Measurements from ENCODE around the gene EEF2KMT.
"Not testable (repeated sequence)": the region's sequence is repeated elsewhere in the genome, so short reads cannot be mapped to it uniquely, and the experiment has no call there.

Gene EEF2KMT

GRCh38 chr16:5095145-5095830, 2.3 kb downstream of the EEF2KMT start:
- not testable (repeated sequence) for DNase-seq

GRCh38 chr16:5093746-5094145, 3.8 kb downstream of the EEF2KMT start:
- DNase-seq, result not testable (repeated sequence)

GRCh38 chr16:5093081-5093480, 4.5 kb downstream of the EEF2KMT start:
- DNase-seq, result not testable (repeated sequence)

GRCh38 chr16:5090592-5090991, 7.0 kb downstream of the EEF2KMT start:
- not testable (repeated sequence) for DNase-seq

- not testable (repeated sequence) for DNase-seq
Measured at GRCh38 chr16:5089911-5090555, 7.6 kb downstream of the EEF2KMT start.

GRCh38 chr16:5088936-5089335, 8.7 kb downstream of the EEF2KMT start:
- DNase-seq, result not testable (repeated sequence)

- not testable (repeated sequence) for DNase-seq
Measured at GRCh38 chr16:5088086-5088790, 9.4 kb downstream of the EEF2KMT start.

GRCh38 chr16:5085716-5086115, 11.9 kb downstream of the EEF2KMT start:
- DNase-seq, result not testable (repeated sequence)

GRCh38 chr16:5084802-5085201, 12.8 kb downstream of the EEF2KMT start:
- peak; percentile 62 for DNase-seq

- not testable (repeated sequence) for DNase-seq
Measured at GRCh38 chr16:5084099-5084731, 13.4 kb downstream of the EEF2KMT start.

- not testable (repeated sequence) for DNase-seq
Measured at GRCh38 chr16:5083646-5084045, 13.9 kb downstream of the EEF2KMT start.

GRCh38 chr16:5080996-5081395, 16.6 kb downstream of the EEF2KMT start:
- not testable (repeated sequence) for DNase-seq

- not testable (repeated sequence) for DNase-seq
Measured at GRCh38 chr16:5080461-5080860, 17.1 kb downstream of the EEF2KMT start.

GRCh38 chr16:5078626-5079025, 19.0 kb downstream of the EEF2KMT start:
- no peak for DNase-seq

- no peak for DNase-seq
Measured at GRCh38 chr16:5077304-5077703, 20.3 kb downstream of the EEF2KMT start.

GRCh38 chr16:5075637-5076036, 22.0 kb downstream of the EEF2KMT start:
- DNase-seq, result no peak

GRCh38 chr16:5073771-5074170, 23.8 kb downstream of the EEF2KMT start:
- not testable (repeated sequence) for DNase-seq

GRCh38 chr16:5073279-5073629, 24.3 kb downstream of the EEF2KMT start:
- no peak for DNase-seq

- no peak for DNase-seq
Measured at GRCh38 chr16:5072334-5073278, 25.0 kb downstream of the EEF2KMT start.

- peak; percentile 92 for DNase-seq
Measured at GRCh38 chr16:5071681-5072333, 25.8 kb downstream of the EEF2KMT start, which contains the start of gene ALG1. TSS of gene ALG1 (plus strand) at chr16:5071843. CDS start at chr16:5071850, 7 bp downstream.

- DNase-seq, result no peak
Measured at GRCh38 chr16:5071341-5071680, 26.3 kb downstream of the EEF2KMT start.

Data from activated naive CD4-positive, alpha-beta T cell treated with Interleukin-2 at 50 U/mL for 16 hours (primary cell).